OCI-LY7 (cell line): Measurements from ENCODE around the gene RNF138. TPM values are rescaled to one million over a fixed set of nuclear protein-coding genes. Genes with fewer than 3 reads are reported as not detected.

ENCODE experiments used
- BruUV-seq: library from RNA; stranded (reverse); fragments of 400-500 nt; replicated peaks from 2 replicates; lab custom pipeline; 2021; lab: Mats Ljungman, UMichigan
- CTCF ChIA-PET: fragments of 300-600 bp; sonication (Branson Sonifier 250); formaldehyde crosslinking; loops from one replicate; lab custom pipeline; 2022; ENCODE audit warnings: antibody characterized with exemption; ENCODE audit not compliant: unreplicated experiment; lab: Charles Lee
- POLR2A ChIA-PET: fragments of 300-600 bp; sonication (Branson Sonifier 250); formaldehyde crosslinking; loops from one replicate; lab custom pipeline; 2022; ENCODE audit warnings: antibody characterized with exemption; lab: Charles Lee
- DNase-seq: peaks from one replicate; pipeline ENCODE4 v3.0.0-alpha.2; 2015; ENCODE audit warnings: low spot score
- H2AFZ ChIP-seq: fragments of 200-600 bp; sonication (generic), shearing (Covaris generic); 2 replicates; pipeline ENCODE4 v1.6.1; 2014; ENCODE audit warnings: mild to moderate bottlenecking, antibody characterized with exemption, low read length, moderate library complexity
- H3K27ac ChIP-seq: fragments of 200-600 bp; sonication (generic); 2 replicates; pipeline ENCODE4 v1.5.1; 2014; ENCODE audit warnings: mixed run types, low read depth, mild to moderate bottlenecking, moderate library complexity, low read length, inconsistent platforms; ENCODE audit not compliant: poor library complexity, severe bottlenecking
- H3K36me3 ChIP-seq: fragments of 200-600 bp; sonication (generic); 2 replicates; pipeline ENCODE4 v1.6.1; 2014; ENCODE audit warnings: mild to moderate bottlenecking, antibody characterized with exemption, low read length, moderate library complexity, mixed read lengths; ENCODE audit not compliant: insufficient read depth
- H3K4me1 ChIP-seq: fragments of 200-600 bp; sonication (generic); 2 replicates; pipeline ENCODE4 v1.5.1; 2014; ENCODE audit warnings: mild to moderate bottlenecking, low read length; ENCODE audit not compliant: insufficient read depth, poor library complexity, severe bottlenecking
- H3K4me2 ChIP-seq: fragments of 200-600 bp; sonication (generic); 2 replicates; pipeline ENCODE4 v1.6.1; 2014; ENCODE audit warnings: mild to moderate bottlenecking, low read length
- H3K4me3 ChIP-seq: fragments of 200-600 bp; sonication (generic); 2 replicates; pipeline ENCODE4 v1.5.1; 2014; ENCODE audit warnings: mild to moderate bottlenecking, low read depth, low read length; ENCODE audit not compliant: poor library complexity, severe bottlenecking
- H3K79me2 ChIP-seq: fragments of 200-600 bp; sonication (generic); 2 replicates; pipeline ENCODE4 v1.6.1; 2016; ENCODE audit warnings: low read depth, mild to moderate bottlenecking, low read length, moderate library complexity, mixed read lengths; ENCODE audit not compliant: insufficient read depth
- H3K9me2 ChIP-seq: fragments of 200-600 bp; sonication (generic); 2 replicates; pipeline ENCODE4 v1.6.1; 2016; ENCODE audit warnings: mild to moderate bottlenecking, low read length, mixed read lengths; ENCODE audit not compliant: insufficient read depth
- H3K9me3 ChIP-seq: fragments of 200-600 bp; sonication (generic); 2 replicates; pipeline ENCODE4 v1.6.1; 2014; ENCODE audit warnings: mild to moderate bottlenecking, mixed run types, low read length, mixed read lengths
- H4K20me1 ChIP-seq: fragments of 200-600 bp; sonication (generic); 2 replicates; pipeline ENCODE4 v1.6.1; 2014; ENCODE audit warnings: mild to moderate bottlenecking, antibody characterized with exemption, low read length, moderate library complexity, mixed read lengths; ENCODE audit not compliant: insufficient read depth
- CTCF ChIP-seq: fragments of 200-600 bp; sonication (generic); conservative IDR thresholded peaks from 2 replicates; pipeline ENCODE4 v1.5.1; 2014; ENCODE audit warnings: mild to moderate bottlenecking, antibody characterized with exemption, low read length, moderate library complexity, mixed read lengths
- EZH2phosphoT487 ChIP-seq: fragments of 200-600 bp; sonication (generic); IDR thresholded peaks from 2 replicates; pipeline ENCODE4 v1.6.1; 2018; ENCODE audit warnings: low read depth, borderline replicate concordance, mild to moderate bottlenecking, mixed run types, antibody characterized with exemption, low read length, moderate library complexity, mixed read lengths
- intact Hi-C: fragments of 100-400 bp; cut with micrococcal nuclease; formaldehyde crosslinking; loops from one replicate; pipeline ENCODE4 v1.10.0; 2022; ENCODE audit not compliant: unreplicated experiment
- total RNA-seq, 2 experiments: library from RNA; depleted of rRNA in 1 of 2; stranded (reverse); fragments of >200 nt in 1 of 2; shearing (Covaris generic) in 1 of 2; gene quantifications; 2 replicates each; pipeline ENCODE4 v1.2.3, GENCODE V29; 2014 to 2022

Gene RNF138
- total RNA-seq, 2 experiments from 2014 or later, result 25.8 to 32.7 TPM

DNA sequence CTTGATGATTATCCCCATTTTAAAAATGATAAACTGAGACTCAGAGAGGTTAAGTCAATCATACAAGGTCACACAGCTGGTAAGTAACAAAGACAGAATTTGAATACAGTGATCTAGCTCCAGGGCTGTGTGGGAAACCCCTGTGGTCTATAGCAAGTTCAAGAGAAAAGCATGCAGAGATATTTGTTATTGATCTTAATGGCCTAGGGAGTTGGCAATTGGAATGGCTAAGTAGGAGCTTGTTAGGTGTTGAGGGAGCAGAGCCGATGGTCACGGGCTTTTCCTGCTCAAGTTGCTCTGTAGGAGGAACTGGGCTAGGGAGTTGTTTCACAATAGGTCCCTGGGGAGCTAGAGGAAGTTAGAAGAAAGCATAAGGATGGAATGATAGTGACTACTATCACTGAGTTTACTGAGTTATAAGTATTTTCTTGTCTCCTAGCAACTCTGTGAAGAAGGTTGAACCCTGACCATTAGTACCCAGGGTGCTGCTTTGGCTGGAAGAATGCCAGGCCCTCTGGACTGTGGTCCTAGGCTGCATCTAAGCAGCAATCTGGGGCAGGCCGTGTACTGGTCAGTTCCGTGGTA lies 43.1 kb upstream of the RNF138 start:
- Histone ChIP-seq H3K9me2 (no peaks in the 10 kb centered on the region), H3K27ac (no peak overlapping the region), H3K4me3 (no peak overlapping the region), H4K20me1 (no peaks in the 10 kb centered on the region), H3K79me2 (no peaks in the 10 kb centered on the region), H2AFZ (no peak overlapping the region), H3K4me1 (peaks cover 18% of the 10 kb centered on the region), H3K36me3 (no peaks in the 10 kb centered on the region; the same call in 1 of the 2 replicates), H3K9me3 (no peaks in the 10 kb centered on the region), H3K4me2 (no peak overlapping the region)
- CTCF ChIA-PET, result no interaction called here
- BruUV-seq, result no TSS peak
- TF ChIP-seq CTCF, result no peak
- TF ChIP-seq EZH2phosphoT487, result no peak
- intact Hi-C loops, result no loop called here
- DNase-seq, result peak; percentile 14
- POLR2A ChIA-PET, result no interaction called here

GRCh38 chr18:32049393-32050171 lies 42.1 kb upstream of the RNF138 start:
- H3K79me2 ChIP-seq, result no peaks in the 10 kb centered on the region
- peaks cover 18% of the 10 kb centered on the region for H3K4me1 ChIP-seq
- peak overlapping the region; percentile 19; the same call in 1 of the 2 replicates for H2AFZ ChIP-seq
- POLR2A ChIA-PET, result interaction anchor here (0.9 kb wide), 2 partner anchors 9 to 31 kb away, joined by 3 to 4 read pairs; partner anchors contain the start of gene RNF125
- no peaks in the 10 kb centered on the region for H4K20me1 ChIP-seq
- H3K4me3 ChIP-seq, result no peak overlapping the region
- intact Hi-C loops, result no loop called here
- DNase-seq, result peak; percentile 22
- CTCF ChIA-PET, result no interaction called here
- H3K9me2 ChIP-seq, result no peaks in the 10 kb centered on the region
- H3K27ac ChIP-seq, result no peak overlapping the region
- H3K9me3 ChIP-seq, result no peaks in the 10 kb centered on the region
- H3K4me2 ChIP-seq, result 0 out of 2 replicates have a peak overlapping the region, but pooled peaks have one; percentile 22
- BruUV-seq, result no TSS peak
- TF ChIP-seq EZH2phosphoT487, result no peak
- TF ChIP-seq CTCF, result no peak
- H3K36me3 ChIP-seq, result no peaks in the 10 kb centered on the region; the same call in 1 of the 2 replicates
